Measurements from ENCODE around the gene HSPD1.

HSPD1 gene

DNA sequence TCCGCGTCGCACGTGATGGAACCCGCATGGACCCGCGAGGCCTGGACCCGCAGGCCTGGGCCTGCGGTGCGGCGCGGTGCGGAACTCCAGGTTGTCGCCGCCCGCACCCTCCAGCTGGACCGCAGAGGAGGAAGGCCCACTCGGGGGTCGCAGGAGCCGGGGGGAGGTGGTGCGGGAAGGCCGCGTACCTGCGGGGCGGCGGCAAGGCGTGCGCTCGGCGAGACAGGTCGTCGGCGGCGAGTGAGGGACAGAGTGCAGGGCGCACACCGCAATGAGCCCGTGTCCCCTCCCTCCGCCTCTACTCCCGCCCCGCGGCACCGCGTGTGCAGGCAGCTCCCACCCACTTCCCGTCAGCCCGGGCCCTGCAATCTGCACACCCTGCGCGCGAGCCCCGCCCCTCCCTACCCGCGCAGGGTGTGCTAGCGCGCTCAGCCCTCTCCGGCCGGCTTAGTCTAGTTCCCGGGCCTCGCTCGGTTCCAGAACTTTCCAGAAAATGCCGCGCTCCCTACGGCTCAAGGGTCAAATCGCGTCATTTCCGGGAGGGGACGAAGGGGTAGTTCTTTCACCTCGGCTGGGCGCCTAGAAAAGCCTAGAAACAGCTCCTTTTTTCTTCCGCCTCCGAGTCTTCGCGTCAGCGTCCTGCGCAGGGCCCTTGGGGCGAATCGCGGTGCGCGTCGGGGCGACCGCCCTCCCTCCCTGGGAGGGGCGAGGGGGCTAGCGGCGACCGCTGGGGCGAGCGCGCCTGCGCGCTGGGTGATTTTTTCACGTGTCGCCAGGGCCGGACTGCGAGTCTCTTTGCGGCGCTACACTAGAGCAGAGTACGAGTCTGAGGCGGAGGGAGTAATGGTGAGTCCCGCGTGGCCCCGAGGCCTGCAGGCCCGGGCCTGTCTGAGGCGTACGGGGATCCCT, at the start of gene HSPD1, which contains the start of gene HSPE1:
Gene HSPD1, minus strand, starts transcription at position 247 of the 909 bp plus-strand sequence. CDS start 992 bp downstream, outside the sequence.
Gene HSPE1, plus strand, starts transcription at position 786 of the 909 bp plus-strand sequence. Its CDS starts 58 bp downstream, at position 844.
- peak; percentile 97 to 99 for DNase-seq

DNA sequence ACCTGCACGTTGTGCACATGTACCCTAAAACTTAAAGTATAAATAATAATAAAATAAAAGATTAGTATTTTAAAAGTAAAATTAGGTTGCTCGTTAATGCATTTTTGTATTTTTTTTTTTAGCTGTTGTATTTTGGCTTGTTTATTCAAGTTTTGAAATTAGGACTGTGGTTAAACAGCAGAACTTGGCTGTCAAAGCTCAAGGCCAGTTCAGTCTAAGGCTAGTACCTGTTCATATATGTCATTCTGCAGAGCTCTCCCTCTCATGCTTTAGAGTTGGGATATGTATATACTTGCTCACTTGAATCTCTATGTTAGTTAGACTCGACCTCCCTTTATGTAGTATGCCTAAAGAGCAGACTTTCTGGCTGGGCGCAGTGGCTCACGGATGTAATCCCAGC, 48.9 kb upstream of the HSPD1 start:
- no peak for DNase-seq

GRCh38 chr2:197547163-197547900, 47.7 kb upstream of the HSPD1 start:
- no peak for DNase-seq

GRCh38 chr2:197543206-197543605, 43.6 kb upstream of the HSPD1 start:
- DNase-seq: no peak

DNA sequence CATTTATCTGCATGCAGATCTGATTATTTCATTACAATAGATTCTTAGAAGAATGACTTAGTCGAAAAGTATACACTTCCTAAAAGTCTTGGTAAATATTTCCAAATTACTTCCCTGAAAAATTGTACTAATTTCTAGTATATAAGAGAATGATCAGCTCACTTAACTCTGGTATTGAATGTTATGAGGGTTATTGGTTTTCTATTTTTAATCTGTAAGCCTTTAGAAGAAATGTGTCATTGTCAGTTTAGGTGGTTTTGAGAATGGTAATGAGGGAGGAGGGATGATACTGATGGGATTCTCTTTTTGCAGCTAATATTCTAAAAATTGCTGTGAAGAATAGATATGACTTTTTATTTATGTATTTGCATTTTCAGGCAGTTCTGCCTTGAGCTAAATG, 40.1 kb upstream of the HSPD1 start:
- no peak for DNase-seq

- no peak for DNase-seq
These were observed 38.8 kb upstream of the HSPD1 start for GRCh38 chr2:197538412-197538811.

GRCh38 chr2:197517150-197517549, 17.5 kb upstream of the HSPD1 start:
- DNase-seq: no peak

DNA sequence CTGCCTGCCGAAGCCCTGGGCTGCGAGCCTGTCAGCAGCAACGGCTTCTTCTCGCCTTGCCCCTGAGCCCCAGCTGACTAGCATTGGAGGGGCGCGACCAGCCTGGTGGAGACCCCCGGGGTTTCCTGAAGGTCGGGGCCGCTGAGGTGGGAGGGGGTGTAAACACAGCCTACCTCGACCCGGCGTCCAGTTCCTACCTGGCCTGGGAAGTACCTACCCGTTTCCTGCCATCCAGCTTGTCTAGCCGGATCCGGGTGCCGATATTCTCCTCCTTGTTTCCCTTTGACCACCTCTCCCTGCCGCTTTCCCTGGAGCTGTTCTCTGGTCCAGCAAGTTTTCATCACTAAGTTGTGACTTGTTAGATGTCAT, 16.7 kb upstream of the HSPD1 start:
- DNase-seq: no peak

- peak; percentile 88 to 89 for DNase-seq
These were observed 16.2 kb upstream of the HSPD1 start, which contains the start of gene MOB4 for GRCh38 chr2:197515739-197516392. TSS of gene MOB4 (plus strand) at chr2:197516066. CDS start at chr2:197516087, 21 bp downstream.

- DNase-seq: no peak
These were observed 15.7 kb upstream of the HSPD1 start for GRCh38 chr2:197515315-197515738.

- DNase-seq: peak in 1 of 2 experiments; percentile 44
These were observed 15.1 kb upstream of the HSPD1 start for GRCh38 chr2:197514754-197515153.

GRCh38 chr2:197513915-197514314, 14.3 kb upstream of the HSPD1 start:
- no peak for DNase-seq

GRCh38 chr2:197506658-197507057, 7.0 kb upstream of the HSPD1 start:
- no peak for DNase-seq

DNA sequence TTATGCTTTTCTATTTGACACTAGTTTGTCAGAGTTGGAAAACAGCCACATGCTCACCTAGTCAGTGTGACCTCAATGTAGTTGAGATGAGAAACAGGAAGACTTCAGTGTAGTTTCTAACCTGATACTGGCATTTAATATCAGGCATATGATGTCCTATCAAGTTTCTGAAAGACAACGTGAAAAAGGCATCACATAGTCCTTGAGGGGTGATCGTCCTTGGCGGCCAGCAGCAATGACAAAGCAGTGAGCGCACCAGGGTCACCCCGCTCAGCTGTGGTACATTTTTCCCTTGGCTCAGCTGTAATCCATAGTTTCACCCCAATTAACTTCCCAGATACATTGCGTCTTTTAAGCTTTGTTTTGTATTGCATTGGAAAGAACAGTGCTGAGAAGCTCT, 4.9 kb upstream of the HSPD1 start:
- no peak for DNase-seq

DNA sequence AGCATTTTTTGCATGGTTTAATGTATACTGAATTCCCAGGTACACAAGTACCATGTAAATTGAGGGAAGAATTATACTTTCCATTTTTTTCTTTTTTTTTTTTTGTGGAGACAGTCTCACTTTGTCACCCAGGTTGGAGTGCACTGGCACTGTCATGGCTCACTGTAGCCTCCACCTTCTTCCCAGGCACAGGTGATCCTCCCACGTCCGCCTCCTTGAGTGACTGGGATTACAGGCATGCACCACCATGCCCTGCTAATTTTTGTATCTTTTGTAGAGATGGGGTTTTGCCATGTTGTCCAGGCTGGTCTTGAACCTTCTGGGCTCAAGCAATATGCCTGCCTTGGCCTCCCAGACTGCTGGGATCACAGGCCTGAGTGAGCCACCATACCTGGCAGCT, 4.4 kb upstream of the HSPD1 start:
- DNase-seq: no peak

DNA sequence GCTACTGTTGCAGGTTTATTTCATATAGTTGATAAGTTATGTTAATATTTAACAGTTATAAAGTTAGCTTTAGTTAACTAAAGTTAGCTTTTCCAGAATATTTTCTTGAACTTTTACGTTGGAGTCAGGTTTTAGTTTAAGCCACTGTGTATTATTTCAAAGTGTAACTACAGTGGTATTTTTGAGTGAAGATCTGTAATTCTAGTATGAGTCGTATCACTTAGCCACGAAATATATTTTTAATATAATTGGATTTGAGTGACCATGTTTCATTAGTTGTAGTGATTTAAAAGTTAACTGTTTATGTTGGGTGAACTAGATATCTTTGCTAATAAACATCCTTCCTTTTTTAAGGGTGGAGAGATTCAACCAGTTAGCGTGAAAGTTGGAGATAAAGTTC, 3.0 kb upstream of the HSPD1 start:
- no peak for DNase-seq

- no peak for DNase-seq
These were observed 2.6 kb upstream of the HSPD1 start for GRCh38 chr2:197502201-197502600.

- DNase-seq: no peak
These were observed 977 bp upstream of the HSPD1 start for GRCh38 chr2:197500503-197501131.

DNA sequence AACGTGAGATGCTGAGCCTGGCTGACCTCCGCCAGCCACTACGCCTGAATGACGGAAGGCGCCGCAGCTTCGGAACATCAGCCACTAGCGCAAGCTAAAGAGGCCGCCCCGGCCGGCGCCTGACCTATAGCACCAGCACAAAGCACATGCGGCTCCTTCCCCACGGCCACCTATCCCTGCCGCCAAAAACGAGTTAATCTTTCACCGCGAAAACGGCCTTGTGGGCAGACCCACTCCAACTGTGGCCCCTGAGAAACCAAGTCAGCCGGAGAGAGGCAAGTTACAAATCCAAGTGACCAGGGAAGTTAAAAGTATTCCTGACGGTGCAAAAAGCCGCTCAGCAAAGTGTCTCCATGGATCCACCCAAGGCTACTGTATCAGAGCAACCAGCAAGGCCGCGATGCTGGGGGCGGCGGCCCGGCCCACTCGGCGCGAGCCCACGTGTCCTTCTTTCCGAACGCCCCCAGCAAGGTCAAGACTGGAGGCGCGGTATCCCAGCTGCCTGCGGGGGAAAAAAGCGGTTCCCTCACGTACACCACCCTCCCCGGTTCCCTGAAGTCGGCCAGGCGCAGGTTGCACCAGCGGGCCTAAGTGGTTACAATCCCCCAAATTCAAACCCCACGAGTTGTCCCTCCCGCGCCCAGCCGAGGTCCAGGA, 575 bp downstream of the HSPD1 start:
- DNase-seq: peak; percentile 20 to 44

DNA sequence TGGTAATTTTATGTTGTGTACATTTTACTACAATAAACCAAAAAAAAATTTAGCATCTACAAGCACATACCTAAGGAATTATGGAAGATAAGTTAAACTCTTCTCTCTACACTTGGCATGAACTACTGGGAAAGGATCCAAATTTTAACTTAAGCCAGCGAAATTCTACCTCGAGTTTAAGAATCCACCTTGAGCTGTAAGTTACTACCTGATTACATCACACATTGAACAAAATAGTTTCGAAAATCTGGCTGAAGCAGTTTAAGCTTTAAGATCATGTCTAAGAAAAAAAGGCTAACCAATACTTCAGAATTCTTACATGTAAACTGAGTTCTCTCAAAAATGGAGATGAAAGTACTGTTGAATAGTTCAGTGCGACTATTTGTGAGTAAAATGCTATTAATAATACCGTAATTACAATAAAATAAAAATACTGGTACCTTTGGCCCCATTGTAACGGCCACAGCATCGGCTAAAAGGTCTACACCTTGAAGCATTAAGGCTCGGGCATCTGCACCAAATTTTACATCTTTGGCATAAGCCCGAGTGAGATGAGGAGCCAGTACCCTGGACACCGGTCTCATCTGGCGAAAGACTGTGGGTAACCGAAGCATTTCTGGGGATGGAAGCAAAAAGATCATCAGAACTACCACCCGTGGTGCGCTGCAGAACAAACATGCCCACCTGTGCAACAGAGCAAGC, 1.3 kb downstream of the HSPD1 start:
- DNase-seq: no peak

- no peak for DNase-seq
These were observed 2.3 kb downstream of the HSPD1 start for GRCh38 chr2:197497326-197497725.

DNA sequence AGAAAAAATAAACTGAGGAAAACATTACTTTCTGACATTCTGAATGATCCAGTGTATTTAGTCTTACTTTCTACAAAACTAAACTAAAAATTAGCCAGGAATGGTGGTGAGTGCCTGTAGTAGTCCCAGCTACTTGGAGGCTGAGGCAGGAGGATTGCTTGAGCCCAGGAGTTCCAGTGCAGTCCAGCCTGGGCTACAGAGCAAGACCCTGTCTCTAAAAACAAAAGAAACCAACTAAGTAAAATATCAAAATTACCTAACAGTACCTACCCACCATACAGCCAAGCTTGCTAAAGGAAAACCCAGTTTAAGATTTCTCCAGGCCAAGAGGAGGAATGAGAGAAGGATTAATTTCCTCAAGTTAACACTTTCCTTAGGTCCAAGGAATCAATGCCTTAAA, 2.9 kb downstream of the HSPD1 start:
- DNase-seq: no peak
